Left renal pelvis (tissue), 4 donors: ENCODE results near the gene EGR2. TPM values are rescaled to one million over a fixed set of nuclear protein-coding genes. Genes with fewer than 3 reads are reported as not detected.

Experiments used
- polyA plus RNA-seq, 4 donors: library from polyadenylated mRNA; unstranded; fragments of 120-200 nt; gene quantifications; one replicate each; pipeline ENCODE4 v1.2.1, GENCODE V29; 2013; ENCODE audit not compliant: insufficient read length in 4 of 4

Gene EGR2
- polyA plus RNA-seq, 4 donors: 0.93 to 54.8 (median 1.7) TPM

Other genes starting within 250 kb of the EGR2 start
- 10 to 100 TPM; 24.8 to 46.0 (median 34.5) TPM for gene ADO, start 11.6 kb downstream of the EGR2 start, polyA plus RNA-seq